ENCODE results near the gene PTPRD. TPM values are rescaled to one million over a fixed set of nuclear protein-coding genes. Genes with fewer than 3 reads are reported as not detected.

Gene PTPRD
- total and polyA plus RNA-seq, 7 experiments from 2014 or later, result 0.71 TPM; not detected in 6

DNA sequence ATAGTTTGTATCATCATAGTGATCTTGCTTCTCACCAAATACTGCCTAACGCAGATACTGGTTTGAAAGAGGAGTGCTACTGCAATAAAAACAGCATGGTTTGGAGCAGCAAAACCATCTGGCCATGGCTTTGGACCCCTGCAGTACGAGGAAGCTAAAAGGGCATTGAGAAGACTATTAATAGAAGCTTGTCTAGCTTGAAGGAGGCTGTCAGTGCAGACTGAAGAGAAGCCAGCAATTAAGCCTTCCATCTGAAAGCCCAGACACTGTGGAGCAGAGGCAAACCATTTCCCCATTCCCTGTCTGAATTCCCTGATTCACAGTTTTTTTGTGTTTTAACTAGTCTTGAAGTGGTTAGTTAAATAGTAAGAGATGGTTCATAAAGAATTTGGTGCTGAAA is 281.6 kb downstream of the PTPRD start:
- Histone ChIP-seq H3K36me3 (ENCODE audit: control insufficient read depth in 2 of 3, insufficient read depth in 3 of 3, low read length in 3 of 3) (no peaks in the 10 kb centered on the region), H3K27me3 (ENCODE audit: control insufficient read depth in 2 of 2, insufficient read depth in 2 of 2, low read length in 2 of 2) (no peaks in the 10 kb centered on the region), H3K9me3 (ENCODE audit: control insufficient read depth in 2 of 3, low read length in 3 of 3) (no peaks in the 10 kb centered on the region), H3K4me3 (ENCODE audit: low read length) (no peak overlapping the region), H3K27ac (ENCODE audit: low read depth, low read length) (no peak overlapping the region), H3K4me1 (ENCODE audit: control insufficient read depth in 2 of 2, insufficient read depth in 2 of 2, low read length in 2 of 2) (no peaks in the 10 kb centered on the region)
- Mint-ChIP-seq H3K36me3 (no peaks in the 10 kb centered on the region), H3K27ac (no peak overlapping the region), H3K27me3 (no peaks in the 10 kb centered on the region), H3K4me3 (no peak overlapping the region), H3K9me3 (peaks cover 0 to 18% (median 0%) of the 10 kb centered on the region in 11 donors), H3K4me1 (no peaks in the 10 kb centered on the region)
- intact Hi-C loops (cut with micrococcal nuclease), result no loop called here
- ATAC-seq (no peak), DNase-seq (no peak)
- CTCF ChIA-PET, result no interaction called here
- POLR2A ChIA-PET, result no interaction called here

GRCh38 chr9:10282084-10282483 is 330.7 kb downstream of the PTPRD start:
- Mint-ChIP-seq H3K36me3 (no peaks in the 10 kb centered on the region), H3K9me3 (peaks cover 0 to 12% (median 4%) of the 10 kb centered on the region in 11 donors), H3K27me3 (no peaks in the 10 kb centered on the region), H3K27ac (no peak overlapping the region), H3K4me3 (no peak overlapping the region), H3K4me1 (no peaks in the 10 kb centered on the region)
- DNase-seq (no peak), ATAC-seq (no peak)
- CTCF ChIA-PET, result no interaction called here
- Histone ChIP-seq H3K36me3 (ENCODE audit: control insufficient read depth in 2 of 3, insufficient read depth in 3 of 3, low read length in 3 of 3) (no peaks in the 10 kb centered on the region), H3K27ac (ENCODE audit: low read depth, low read length) (no peak overlapping the region), H3K9me3 (ENCODE audit: control insufficient read depth in 2 of 3, low read length in 3 of 3) (no peaks in the 10 kb centered on the region), H3K4me1 (ENCODE audit: control insufficient read depth in 2 of 2, insufficient read depth in 2 of 2, low read length in 2 of 2) (no peaks in the 10 kb centered on the region), H3K27me3 (ENCODE audit: control insufficient read depth in 2 of 2, insufficient read depth in 2 of 2, low read length in 2 of 2) (no peaks in the 10 kb centered on the region), H3K4me3 (ENCODE audit: low read length) (no peak overlapping the region)
- POLR2A ChIA-PET, result no interaction called here
- intact Hi-C loops (cut with micrococcal nuclease), result no loop called here

- POLR2A ChIA-PET, result no interaction called here
- DNase-seq (no peak), ATAC-seq (no peak)
- H3K9me3 ChIP-seq (ENCODE audit: control insufficient read depth in 2 of 3, low read length in 3 of 3), result no peaks in the 10 kb centered on the region
- Mint-ChIP-seq H3K4me3 (no peak overlapping the region), H3K27ac (no peak overlapping the region), H3K4me1 (no peaks in the 10 kb centered on the region), H3K27me3 (no peaks in the 10 kb centered on the region), H3K9me3 (peaks cover 0 to 14% (median 4%) of the 10 kb centered on the region in 11 donors), H3K36me3 (no peaks in the 10 kb centered on the region)
- H3K27me3 ChIP-seq (ENCODE audit: control insufficient read depth in 2 of 2, insufficient read depth in 2 of 2, low read length in 2 of 2), result no peaks in the 10 kb centered on the region
- H3K4me3 ChIP-seq (ENCODE audit: low read length), result no peak overlapping the region
- no peaks in the 10 kb centered on the region for H3K36me3 ChIP-seq (ENCODE audit: control insufficient read depth in 2 of 3, insufficient read depth in 3 of 3, low read length in 3 of 3)
- H3K4me1 ChIP-seq (ENCODE audit: control insufficient read depth in 2 of 2, insufficient read depth in 2 of 2, low read length in 2 of 2), result no peaks in the 10 kb centered on the region
- intact Hi-C loops (cut with micrococcal nuclease), result no loop called here
- CTCF ChIA-PET, result no interaction called here
- no peak overlapping the region for H3K27ac ChIP-seq (ENCODE audit: low read depth, low read length)
These were observed 337.8 kb downstream of the PTPRD start for GRCh38 chr9:10274988-10275387.

GRCh38 chr9:10274175-10274574 is 338.6 kb downstream of the PTPRD start:
- no peak overlapping the region for H3K4me3 Mint-ChIP-seq
- no peaks in the 10 kb centered on the region for H3K4me1 Mint-ChIP-seq
- Histone ChIP-seq H3K27me3 (ENCODE audit: control insufficient read depth in 2 of 2, insufficient read depth in 2 of 2, low read length in 2 of 2) (no peaks in the 10 kb centered on the region), H3K4me1 (ENCODE audit: control insufficient read depth in 2 of 2, insufficient read depth in 2 of 2, low read length in 2 of 2) (no peaks in the 10 kb centered on the region), H3K9me3 (ENCODE audit: control insufficient read depth in 2 of 3, low read length in 3 of 3) (no peaks in the 10 kb centered on the region), H3K27ac (ENCODE audit: low read depth, low read length) (no peak overlapping the region), H3K4me3 (ENCODE audit: low read length) (no peak overlapping the region), H3K36me3 (ENCODE audit: control insufficient read depth in 2 of 3, insufficient read depth in 3 of 3, low read length in 3 of 3) (no peaks in the 10 kb centered on the region)
- DNase-seq (no peak), ATAC-seq (no peak)
- no peak overlapping the region for H3K27ac Mint-ChIP-seq
- no peaks in the 10 kb centered on the region for H3K36me3 Mint-ChIP-seq
- intact Hi-C loops (cut with micrococcal nuclease), result no loop called here
- H3K27me3 Mint-ChIP-seq, result no peaks in the 10 kb centered on the region
- ChIA-PET CTCF (no interaction called here), POLR2A (no interaction called here)
- H3K9me3 Mint-ChIP-seq, result peaks cover 0 to 14% (median 3%) of the 10 kb centered on the region in 11 donors

DNA sequence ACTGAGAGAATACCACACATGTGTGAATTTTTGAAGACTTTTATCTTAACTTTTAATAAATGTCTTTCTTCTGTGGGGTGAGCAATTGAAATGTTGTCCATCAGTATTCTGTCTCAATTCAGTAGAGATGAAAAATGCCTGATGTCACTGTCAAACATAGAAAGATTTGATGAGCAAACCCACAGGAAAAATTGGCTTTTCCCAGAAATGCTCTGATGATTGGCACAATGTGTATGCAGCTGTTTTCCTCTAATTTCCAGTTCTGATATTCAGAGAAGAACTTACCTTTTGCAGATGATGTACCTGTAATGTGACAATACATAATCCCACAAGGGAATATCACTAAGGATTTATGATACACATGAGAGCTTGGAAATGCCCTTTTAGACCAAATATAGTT is 340.0 kb downstream of the PTPRD start:
- H3K4me1 Mint-ChIP-seq, result no peaks in the 10 kb centered on the region
- ChIA-PET CTCF (no interaction called here), POLR2A (no interaction called here)
- H3K9me3 Mint-ChIP-seq, result peaks cover 0 to 12% (median 3%) of the 10 kb centered on the region in 11 donors
- ATAC-seq (no peak), DNase-seq (no peak)
- Histone ChIP-seq H3K36me3 (ENCODE audit: control insufficient read depth in 2 of 3, insufficient read depth in 3 of 3, low read length in 3 of 3) (no peaks in the 10 kb centered on the region), H3K27me3 (ENCODE audit: control insufficient read depth in 2 of 2, insufficient read depth in 2 of 2, low read length in 2 of 2) (no peaks in the 10 kb centered on the region), H3K9me3 (ENCODE audit: control insufficient read depth in 2 of 3, low read length in 3 of 3) (no peaks in the 10 kb centered on the region), H3K27ac (ENCODE audit: low read depth, low read length) (no peak overlapping the region), H3K4me3 (ENCODE audit: low read length) (no peak overlapping the region), H3K4me1 (ENCODE audit: control insufficient read depth in 2 of 2, insufficient read depth in 2 of 2, low read length in 2 of 2) (no peaks in the 10 kb centered on the region)
- H3K27ac Mint-ChIP-seq, result no peak overlapping the region
- no peaks in the 10 kb centered on the region for H3K36me3 Mint-ChIP-seq
- intact Hi-C loops (cut with micrococcal nuclease), result no loop called here
- no peaks in the 10 kb centered on the region for H3K27me3 Mint-ChIP-seq
- H3K4me3 Mint-ChIP-seq, result no peak overlapping the region

- peaks cover 0 to 17% (median 5%) of the 10 kb centered on the region in 11 donors for H3K9me3 Mint-ChIP-seq
- DNase-seq, result no peak
- no peaks in the 10 kb centered on the region for H3K36me3 Mint-ChIP-seq
- Histone ChIP-seq H3K4me1 (ENCODE audit: control insufficient read depth in 2 of 2, insufficient read depth in 2 of 2, low read length in 2 of 2) (no peaks in the 10 kb centered on the region), H3K27me3 (ENCODE audit: control insufficient read depth in 2 of 2, insufficient read depth in 2 of 2, low read length in 2 of 2) (no peaks in the 10 kb centered on the region), H3K9me3 (ENCODE audit: control insufficient read depth in 2 of 3, low read length in 3 of 3) (no peaks in the 10 kb centered on the region), H3K4me3 (ENCODE audit: low read length) (no peak overlapping the region), H3K36me3 (ENCODE audit: control insufficient read depth in 2 of 3, insufficient read depth in 3 of 3, low read length in 3 of 3) (no peaks in the 10 kb centered on the region), H3K27ac (ENCODE audit: low read depth, low read length) (no peak overlapping the region)
- no peak for ATAC-seq
- no peaks in the 10 kb centered on the region for H3K27me3 Mint-ChIP-seq
- CTCF ChIA-PET, result no interaction called here
- no peak overlapping the region for H3K27ac Mint-ChIP-seq
- no peaks in the 10 kb centered on the region for H3K4me1 Mint-ChIP-seq
- intact Hi-C loops (cut with micrococcal nuclease), result loop anchor here in 1 of 2 donors (5.0 kb wide), 1 partner anchor 52 kb away; no protein-coding TSS in a partner anchor
- H3K4me3 Mint-ChIP-seq, result no peak overlapping the region
- POLR2A ChIA-PET, result no interaction called here
These were observed 344.0 kb downstream of the PTPRD start for GRCh38 chr9:10268531-10269485.

DNA sequence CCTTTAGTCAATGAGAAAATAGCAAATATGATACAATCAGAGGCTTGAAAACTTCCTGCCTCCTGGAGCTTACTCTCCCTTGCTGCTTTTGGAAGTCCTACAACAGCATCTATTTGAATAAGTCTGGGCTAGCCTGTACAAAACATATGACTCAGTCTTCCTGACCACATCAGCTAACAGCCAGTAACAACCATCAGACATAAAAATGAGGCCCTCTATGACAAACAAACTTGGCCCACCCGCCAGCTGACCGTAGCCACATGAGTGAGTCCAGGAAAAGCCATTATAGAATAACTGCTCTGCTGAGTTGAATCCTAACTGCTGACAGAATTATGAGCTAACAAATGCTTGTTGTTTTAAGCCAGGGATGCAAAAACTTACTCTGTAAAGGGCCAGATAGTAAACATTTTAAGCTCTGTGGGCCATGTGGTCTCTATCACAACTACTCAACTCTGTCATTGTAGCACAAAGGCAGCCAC is 347.6 kb downstream of the PTPRD start:
- CTCF ChIA-PET, result no interaction called here
- ATAC-seq, result no peak
- intact Hi-C loops (cut with micrococcal nuclease), result loop anchor here in 1 of 2 donors (5.0 kb wide), 1 partner anchor 48 kb away; no protein-coding TSS in a partner anchor
- no peak overlapping the region for H3K27ac Mint-ChIP-seq
- H3K9me3 Mint-ChIP-seq, result peaks cover 6 to 26% (median 10%) of the 10 kb centered on the region in 11 donors
- POLR2A ChIA-PET, result no interaction called here
- H3K27me3 Mint-ChIP-seq, result no peaks in the 10 kb centered on the region
- no peak for DNase-seq
- H3K27ac ChIP-seq (ENCODE audit: low read depth, low read length), result no peak overlapping the region
- no peak overlapping the region for H3K4me3 ChIP-seq (ENCODE audit: low read length)
- H3K36me3 ChIP-seq (ENCODE audit: control insufficient read depth in 2 of 3, insufficient read depth in 3 of 3, low read length in 3 of 3), result no peaks in the 10 kb centered on the region
- no peaks in the 10 kb centered on the region for H3K9me3 ChIP-seq (ENCODE audit: control insufficient read depth in 2 of 3, low read length in 3 of 3)
- H3K4me3 Mint-ChIP-seq, result no peak overlapping the region
- H3K27me3 ChIP-seq (ENCODE audit: control insufficient read depth in 2 of 2, insufficient read depth in 2 of 2, low read length in 2 of 2), result no peaks in the 10 kb centered on the region
- no peaks in the 10 kb centered on the region for H3K4me1 ChIP-seq (ENCODE audit: control insufficient read depth in 2 of 2, insufficient read depth in 2 of 2, low read length in 2 of 2)
- H3K4me1 Mint-ChIP-seq, result no peaks in the 10 kb centered on the region
- peaks cover 0 to 6% (median 0%) of the 10 kb centered on the region in 5 donors for H3K36me3 Mint-ChIP-seq
